ES-I3 (cell line): ENCODE data around the gene CYP39A1.

ENCODE experiments used
- H3K36me3 ChIP-seq: 2 replicates; pipeline ENCODE4 v1.6.1; 2013; ENCODE audit warnings: mild to moderate bottlenecking, low read length, control low read depth, moderate library complexity; ENCODE audit not compliant: insufficient read depth
- H3K4me1 ChIP-seq: 2 replicates; pipeline ENCODE4 v1.6.1; 2013; ENCODE audit warnings: mild to moderate bottlenecking, control low read depth, low read length; ENCODE audit not compliant: insufficient read depth
- H3K9ac ChIP-seq: 2 replicates; pipeline ENCODE4 v1.6.1; 2013; ENCODE audit warnings: low read depth, mild to moderate bottlenecking, low read length, moderate library complexity
- H3K9me3 ChIP-seq: 2 replicates; pipeline ENCODE4 v1.6.1; 2013; ENCODE audit warnings: mild to moderate bottlenecking, low read length, moderate library complexity; ENCODE audit not compliant: control insufficient read depth, insufficient read depth

Gene CYP39A1

GRCh38 chr6:46504242-46504641, 148.4 kb downstream of the CYP39A1 start:
- Histone ChIP-seq H3K36me3 (no peaks in the 10 kb centered on the region), H3K4me1 (no peaks in the 10 kb centered on the region), H3K9me3 (no peaks in the 10 kb centered on the region), H3K9ac (no peak overlapping the region)

- H3K9me3 ChIP-seq, result no peaks in the 10 kb centered on the region
- no peaks in the 10 kb centered on the region for H3K4me1 ChIP-seq
- no peaks in the 10 kb centered on the region for H3K36me3 ChIP-seq
- no peak overlapping the region for H3K9ac ChIP-seq
Measured at GRCh38 chr6:46502486-46503119, 150.0 kb downstream of the CYP39A1 start.

GRCh38 chr6:46501136-46502089, 151.2 kb downstream of the CYP39A1 start:
- H3K9ac ChIP-seq, result no peak overlapping the region
- H3K9me3 ChIP-seq, result no peaks in the 10 kb centered on the region
- no peaks in the 10 kb centered on the region for H3K36me3 ChIP-seq
- H3K4me1 ChIP-seq, result no peaks in the 10 kb centered on the region

GRCh38 chr6:46500382-46500781, 152.2 kb downstream of the CYP39A1 start:
- no peak overlapping the region for H3K9ac ChIP-seq
- no peaks in the 10 kb centered on the region for H3K36me3 ChIP-seq
- no peaks in the 10 kb centered on the region for H3K4me1 ChIP-seq
- H3K9me3 ChIP-seq, result no peaks in the 10 kb centered on the region
